HG02870 (cell line): ENCODE data around the gene SLC25A44.
"Not testable (repeated sequence)": the region's sequence is repeated elsewhere in the genome, so short reads cannot be mapped to it uniquely, and the experiment has no call there.

Experiments used
- ATAC-seq: cut with Tn5 transposase; IDR thresholded peaks from one replicate; pipeline ENCODE4 v1.9.1; 2021; ENCODE audit warnings: mild to moderate bottlenecking, moderate library complexity; ENCODE audit not compliant: unreplicated experiment

The SLC25A44 gene

DNA sequence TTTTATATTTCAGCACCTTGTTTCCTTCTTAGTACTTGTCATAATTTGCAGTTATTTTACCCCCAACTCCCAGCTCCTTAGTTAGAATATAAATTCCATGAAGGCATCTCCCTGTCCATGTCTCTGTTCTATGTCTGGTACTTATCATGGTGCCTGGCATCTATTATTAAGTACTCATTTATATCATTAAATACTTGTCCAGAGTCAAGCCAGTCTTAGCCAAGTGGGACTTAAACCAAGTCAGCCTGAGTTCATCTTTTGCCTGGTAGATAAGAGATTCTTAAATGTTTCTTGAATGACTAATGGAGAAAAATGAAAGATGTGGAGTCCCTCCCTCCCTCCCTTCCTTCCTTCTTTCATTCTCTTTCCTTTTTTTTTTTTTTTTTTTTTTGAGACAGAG, 9.4 kb downstream of the SLC25A44 start:
- ATAC-seq: no peak

DNA sequence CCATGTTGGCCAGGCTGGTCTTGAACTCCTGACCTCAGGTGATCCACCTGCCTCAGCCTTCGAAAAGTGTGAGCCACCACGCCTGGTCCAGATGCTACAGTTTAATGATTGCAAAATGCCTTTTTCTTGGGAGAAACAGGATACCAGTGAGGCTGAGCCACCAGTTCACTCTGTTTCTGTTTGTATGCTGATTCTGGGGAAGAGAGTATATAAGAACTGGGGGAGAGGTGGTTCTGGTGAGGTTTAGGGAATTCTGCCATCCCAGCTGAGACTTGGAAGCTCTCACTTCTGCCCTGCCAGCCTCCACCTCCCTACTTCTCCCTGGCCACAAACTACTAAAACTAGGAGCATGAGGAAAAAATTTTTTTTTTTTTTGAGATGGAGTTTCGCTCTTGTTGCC, 10.8 kb downstream of the SLC25A44 start:
- ATAC-seq: no peak

DNA sequence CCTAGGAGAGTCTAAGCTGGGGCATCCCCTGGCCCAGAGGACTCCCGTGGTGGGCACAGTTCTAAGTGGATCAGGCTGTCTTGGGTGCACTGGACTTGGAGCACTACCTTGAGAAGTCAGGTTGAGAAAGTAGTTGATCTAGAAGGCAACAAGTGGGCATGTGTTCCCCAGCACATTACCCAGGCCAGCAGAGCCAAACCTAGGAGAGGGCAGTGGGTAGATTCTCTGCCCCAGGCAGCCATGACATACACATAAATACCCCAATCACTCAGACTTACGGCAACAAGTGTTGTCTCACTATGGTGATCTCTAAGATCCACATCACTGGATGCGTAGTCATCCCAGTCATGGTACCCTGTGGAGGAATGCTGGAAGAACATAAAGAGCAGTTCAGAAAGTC, 17.3 kb downstream of the SLC25A44 start:
- ATAC-seq: no peak

DNA sequence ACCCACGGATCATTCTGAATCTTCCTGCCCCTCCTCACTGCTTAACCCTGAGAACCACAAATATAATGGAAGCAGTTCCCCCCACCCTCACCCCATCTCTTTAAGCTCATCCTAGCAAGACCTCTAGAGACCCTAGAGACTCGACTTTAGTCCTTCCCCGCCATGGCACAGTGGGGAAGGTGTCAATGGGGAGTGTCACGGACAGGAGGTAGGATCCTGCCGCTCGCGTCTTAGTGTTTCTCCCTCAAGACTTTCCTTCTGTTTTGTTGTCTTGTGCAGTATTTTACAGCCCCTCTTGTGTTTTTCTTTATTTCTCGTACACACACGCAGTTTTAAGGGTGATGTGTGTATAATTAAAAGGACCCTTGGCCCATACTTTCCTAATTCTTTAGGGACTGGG, 18.2 kb downstream of the SLC25A44 start:
- no peak for ATAC-seq

DNA sequence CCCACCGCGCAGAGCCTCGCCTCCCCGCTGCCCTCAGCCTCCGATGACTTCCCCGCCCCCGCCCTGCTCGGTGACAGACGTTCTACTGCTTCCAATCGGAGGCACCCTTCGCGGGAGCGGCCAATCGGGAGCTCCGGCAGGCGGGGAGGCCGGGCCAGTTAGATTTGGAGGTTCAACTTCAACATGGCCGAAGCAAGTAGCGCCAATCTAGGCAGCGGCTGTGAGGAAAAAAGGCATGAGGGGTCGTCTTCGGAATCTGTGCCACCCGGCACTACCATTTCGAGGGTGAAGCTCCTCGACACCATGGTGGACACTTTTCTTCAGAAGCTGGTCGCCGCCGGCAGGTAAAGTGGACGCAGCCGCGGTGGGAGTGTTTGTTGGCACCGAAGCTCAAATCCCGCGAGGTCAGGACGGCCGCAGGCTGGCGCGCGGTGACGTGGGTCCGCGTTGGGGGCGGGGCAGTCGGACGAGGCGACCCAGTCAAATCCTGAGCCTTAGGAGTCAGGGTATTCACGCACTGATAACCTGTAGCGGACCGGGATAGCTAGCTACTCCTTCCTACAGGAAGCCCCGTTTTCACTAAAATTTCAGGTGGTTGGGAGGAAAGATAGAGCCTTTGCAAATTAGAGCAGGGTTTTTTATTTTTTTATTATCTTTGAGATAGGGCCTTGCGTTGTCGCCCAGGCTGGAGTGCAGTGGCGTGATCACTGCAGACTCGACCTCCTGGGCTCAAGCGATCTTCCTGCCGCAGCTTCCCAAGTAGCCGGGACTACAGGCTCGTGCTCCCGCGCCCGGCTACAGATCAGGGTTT, 19.1 kb downstream of the SLC25A44 start, which contains the start of gene PMF1:
Gene PMF1, plus strand, starts transcription at position 175 of the 811 bp plus-strand sequence. Its CDS starts 9 bp downstream, at position 184.
- ATAC-seq: peak; percentile 78

DNA sequence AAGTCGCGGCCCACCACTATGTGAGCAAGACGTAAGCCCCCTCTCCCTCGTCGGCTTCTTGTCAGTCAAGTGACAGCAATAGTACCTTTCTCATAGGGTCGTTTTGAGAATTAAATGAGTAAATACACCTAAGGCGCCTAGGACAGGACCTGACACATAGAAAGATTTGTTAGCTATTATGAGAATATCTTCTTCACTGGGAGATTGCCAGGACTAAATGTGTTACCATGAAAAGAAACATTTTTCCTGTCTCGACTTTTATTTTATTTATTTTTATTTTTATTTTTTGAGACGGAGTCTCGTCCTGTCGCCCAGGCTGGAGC, 19.7 kb downstream of the SLC25A44 start:
- ATAC-seq: no peak

DNA sequence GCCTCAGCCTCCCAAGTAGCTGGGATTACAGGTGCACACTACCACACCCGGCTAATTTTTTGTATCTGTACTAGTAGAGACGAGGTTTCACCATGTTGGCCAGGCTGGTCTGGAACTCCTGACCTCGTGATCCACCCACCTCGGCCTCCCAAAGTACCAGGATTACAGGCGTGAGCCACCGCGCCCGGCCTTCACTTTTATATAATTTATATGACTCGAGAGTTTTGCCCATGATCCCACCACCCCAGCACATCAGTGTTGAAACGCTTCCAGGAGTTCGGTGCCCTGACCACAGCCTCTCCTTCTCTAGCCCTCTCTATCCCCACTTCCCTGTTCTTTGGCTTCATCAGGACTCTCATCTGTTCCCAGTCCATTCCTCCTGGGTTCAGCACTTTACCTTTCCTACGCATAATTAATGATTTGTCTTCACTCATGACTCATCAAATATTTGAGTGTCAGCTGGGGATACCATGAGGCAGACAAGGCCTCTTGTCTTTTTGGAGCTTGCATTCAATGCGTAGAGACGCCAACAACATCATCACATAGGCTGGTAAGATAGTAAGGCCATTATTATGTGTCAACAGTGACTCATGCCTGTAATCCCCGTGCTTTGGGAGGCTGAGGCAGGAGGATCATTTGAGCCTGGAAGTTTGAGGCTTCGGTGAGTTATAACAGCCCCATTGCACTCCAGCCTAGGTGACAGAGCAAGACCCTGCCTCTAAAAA, 20.3 kb downstream of the SLC25A44 start:
- no peak for ATAC-seq

DNA sequence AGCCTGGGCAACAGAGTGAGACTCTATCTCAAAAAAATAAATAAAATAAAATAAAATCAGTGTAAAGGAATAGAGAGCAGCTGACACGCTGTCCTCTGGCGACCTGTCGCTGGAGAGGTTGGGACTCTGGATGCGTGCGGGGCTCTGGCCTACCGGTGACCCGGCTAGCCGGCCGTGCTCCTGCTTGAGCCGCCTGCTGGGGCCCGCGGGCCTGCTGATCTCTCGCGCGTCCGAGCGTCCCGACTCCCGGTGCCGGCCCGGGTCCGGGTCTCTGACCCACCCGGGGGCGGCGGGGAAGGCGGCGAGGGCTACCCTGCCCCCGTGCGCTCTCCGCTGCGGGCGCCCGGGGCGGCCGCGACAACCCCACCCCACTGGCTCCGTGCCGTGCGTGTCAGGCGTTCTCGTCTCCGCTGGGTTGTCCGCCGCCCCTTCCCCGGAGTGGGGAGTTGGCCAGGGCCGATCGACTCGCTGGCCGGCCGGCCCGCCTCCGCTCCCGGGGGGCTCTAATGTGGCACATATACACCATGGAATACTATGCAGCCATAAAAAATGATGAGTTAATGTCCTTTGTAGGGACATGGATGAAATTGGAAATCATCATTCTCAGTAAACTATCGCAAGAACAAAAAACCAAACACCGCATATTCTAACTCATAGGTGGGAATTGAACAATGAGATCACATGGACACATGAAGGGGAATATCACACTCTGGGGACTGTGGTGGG, 22.6 kb downstream of the SLC25A44 start:
- ATAC-seq: not testable (repeated sequence)

DNA sequence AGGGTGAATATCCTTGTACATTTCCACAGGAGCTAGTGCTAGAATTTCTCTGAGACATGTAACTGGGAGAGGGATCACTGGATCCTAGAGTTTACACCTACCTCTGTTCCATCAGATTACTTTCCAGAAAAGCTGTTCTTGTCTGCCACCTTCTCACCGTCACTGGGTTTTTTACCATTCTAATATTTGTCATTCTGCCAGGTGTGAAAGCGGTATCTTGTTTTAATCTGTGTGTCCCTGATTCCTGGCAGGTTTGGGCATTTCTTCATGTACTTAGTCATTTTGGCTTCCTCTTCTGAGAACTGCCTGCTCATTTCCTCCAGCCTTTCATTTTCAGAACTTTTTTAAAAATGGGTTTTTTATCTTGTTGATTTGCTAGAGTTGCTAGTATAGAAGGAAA, 24.0 kb downstream of the SLC25A44 start:
- ATAC-seq: no peak

DNA sequence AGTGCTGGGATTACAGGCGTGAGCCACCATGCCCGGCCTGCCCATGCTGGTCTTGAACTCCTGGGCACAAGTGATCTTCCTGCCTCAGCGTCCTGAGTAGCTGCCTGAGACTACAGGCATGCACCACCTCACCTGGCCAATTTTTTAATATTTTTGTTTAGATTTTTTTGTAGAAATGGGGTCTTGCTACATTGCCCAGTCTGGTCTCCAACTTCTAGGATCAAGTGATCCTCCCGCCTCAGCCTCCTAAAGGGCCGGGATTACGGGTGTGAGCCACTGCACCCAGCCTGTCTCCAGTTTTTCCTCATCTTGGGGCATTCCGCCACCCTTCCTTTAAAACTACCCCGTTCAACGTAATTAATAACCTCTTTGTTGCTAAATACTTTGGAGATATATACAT, 26.3 kb downstream of the SLC25A44 start:
- ATAC-seq: no peak

DNA sequence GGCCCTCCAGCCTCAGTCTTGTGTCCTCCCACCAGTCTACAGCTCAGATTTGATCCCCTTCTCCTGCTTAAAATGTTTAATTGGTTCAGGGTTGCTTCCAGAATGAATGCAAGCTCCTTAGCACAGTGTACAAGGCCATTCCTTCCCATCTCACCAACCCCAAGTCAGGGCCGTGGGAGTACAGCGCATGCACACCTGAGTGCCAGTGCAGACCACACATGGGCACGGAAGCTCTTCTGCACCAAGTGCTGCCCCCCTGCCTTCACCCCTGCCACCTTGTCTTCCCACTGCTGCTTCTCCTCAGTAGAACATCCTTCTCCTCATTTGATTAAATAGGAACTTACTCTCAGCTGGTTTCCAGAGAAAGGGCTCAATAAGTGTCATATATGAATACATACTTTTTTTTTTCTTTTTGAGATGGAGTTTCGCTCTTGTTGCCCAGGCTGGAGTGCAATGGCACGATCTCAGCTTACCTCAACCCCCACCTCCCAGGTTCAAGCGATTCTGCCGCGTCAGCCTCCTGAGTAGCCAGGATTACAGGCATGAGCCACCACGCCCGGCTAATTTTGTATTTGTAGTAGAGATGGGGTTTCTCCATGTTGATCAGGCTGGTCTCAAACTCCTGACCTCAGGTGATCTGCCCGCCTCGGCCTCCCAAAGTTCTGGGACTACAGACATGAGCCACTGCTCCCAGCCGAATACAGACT, 28.2 kb downstream of the SLC25A44 start:
- ATAC-seq: no peak

DNA sequence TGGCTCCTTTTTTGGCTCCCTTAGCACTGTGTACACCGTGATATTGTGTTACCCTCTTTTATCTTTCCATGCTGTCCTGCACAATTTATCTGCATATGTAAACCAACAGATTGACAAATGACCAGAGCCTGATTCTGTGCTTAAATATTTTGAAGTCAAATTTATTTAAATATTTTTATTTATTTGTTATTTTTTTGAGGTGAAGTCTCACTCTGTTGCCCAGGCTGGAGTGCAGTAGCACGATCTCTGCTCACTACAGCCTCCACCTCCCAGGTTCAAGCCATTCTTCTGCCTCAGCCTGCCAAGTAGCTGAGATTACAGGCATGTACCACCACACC, 31.7 kb downstream of the SLC25A44 start:
- no peak for ATAC-seq

DNA sequence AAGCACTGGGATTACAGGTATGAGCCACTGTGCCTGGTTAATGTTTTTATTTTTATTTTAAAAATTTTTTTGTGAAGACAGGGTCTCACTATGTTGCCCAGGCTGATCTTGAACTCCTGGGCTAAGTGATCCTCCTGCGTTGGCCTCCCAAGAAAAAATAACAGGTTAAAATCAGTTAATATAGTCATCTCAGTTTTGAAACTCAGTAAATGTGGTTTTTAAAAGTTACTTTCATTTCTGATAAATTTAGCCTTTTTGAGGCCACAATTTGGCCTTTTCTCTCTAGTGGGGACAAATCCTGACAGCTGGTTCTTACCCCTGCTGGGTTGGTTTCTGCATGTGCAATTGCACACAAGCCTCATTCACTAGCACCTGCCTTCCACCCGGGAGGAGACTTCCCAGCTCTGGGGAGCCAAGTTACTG, 32.2 kb downstream of the SLC25A44 start:
- ATAC-seq: peak; percentile 76

DNA sequence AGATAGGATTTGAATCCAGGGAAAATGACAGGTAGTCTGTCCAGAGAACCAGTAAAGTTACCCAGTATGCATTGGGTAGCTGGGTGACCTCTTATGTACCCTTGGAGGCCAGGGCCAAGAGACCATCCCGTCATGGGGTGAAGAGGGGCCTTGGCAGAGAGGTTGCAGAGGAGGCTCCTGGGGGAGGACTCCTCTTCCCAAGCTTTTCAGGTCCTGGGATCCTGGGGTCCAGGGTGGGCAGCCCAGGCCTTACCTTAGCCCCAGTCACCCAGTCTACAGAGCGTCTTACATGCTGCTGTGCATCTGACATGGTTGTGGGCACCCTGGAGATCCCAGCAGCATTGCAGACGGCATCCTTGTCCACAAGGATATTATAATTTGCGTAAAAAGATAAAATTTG, 32.9 kb downstream of the SLC25A44 start:
- ATAC-seq: no peak

DNA sequence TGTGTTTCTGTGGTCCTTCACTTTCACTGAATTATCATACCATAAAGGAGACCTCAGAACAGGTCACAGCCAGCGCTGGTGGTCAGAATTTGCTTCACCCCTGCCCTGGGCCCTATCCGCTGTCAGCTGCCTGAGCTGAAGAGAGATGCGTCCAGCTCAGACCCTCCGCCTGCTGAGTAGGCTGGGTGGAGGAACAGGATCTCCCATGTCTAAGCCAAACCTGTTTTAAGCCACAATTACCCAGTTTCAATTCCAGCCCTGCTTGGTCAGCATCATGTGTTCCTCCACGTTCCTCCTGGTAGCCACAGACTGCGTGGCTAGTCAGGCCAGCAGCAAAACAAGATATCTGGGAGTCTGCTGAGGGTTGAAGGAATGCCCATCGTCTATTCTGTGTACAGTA, 34.6 kb downstream of the SLC25A44 start:
- no peak for ATAC-seq

DNA sequence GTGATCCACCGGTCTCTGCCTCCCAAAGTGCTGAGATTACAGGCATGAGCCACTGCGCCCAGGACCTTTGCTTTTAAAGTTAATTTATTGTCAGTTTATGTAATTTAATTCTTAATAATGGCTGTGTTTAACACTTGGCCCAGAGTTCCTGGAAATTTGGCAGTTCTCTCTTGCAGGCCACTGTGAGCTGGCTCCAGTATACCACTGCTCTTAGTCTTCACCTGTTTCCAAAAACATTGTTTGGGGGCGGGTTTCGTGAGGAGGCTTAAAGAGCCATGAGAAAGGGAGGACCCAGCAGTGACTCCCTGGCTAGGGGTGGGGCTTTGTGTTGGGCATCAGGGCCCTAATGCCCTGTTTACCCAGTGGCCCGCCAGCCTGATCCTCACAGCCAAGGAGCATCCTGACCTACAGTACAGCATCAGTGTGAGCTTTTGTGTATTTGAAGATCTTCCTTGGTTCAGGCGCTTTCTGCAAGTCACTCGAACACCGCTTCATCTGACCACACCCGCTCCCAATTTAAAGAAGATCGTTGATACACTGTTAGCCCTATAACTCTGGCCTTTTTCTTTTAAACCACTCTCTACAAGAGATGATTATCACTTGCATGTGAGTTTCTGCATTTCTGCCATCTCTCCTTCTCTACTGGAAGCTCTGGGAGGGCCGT, 36.0 kb downstream of the SLC25A44 start:
- no peak for ATAC-seq

DNA sequence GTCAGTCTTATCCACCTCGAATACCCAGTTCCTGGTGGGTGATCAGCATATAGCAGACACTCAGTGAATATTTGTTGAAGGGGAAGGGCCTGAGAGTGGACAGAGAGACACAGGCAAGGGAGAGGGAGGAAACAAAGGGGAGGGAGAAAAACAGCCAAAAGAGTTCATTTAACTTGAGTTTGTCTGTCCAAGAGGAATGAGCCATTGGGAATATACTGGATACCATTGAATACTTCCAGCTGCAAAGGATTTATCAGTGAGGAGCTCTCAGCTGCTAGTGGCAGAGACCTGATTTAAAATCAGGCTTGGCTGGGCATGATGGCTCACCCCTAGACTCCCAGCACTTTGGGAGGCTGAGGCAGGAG, 36.6 kb downstream of the SLC25A44 start:
- no peak for ATAC-seq

DNA sequence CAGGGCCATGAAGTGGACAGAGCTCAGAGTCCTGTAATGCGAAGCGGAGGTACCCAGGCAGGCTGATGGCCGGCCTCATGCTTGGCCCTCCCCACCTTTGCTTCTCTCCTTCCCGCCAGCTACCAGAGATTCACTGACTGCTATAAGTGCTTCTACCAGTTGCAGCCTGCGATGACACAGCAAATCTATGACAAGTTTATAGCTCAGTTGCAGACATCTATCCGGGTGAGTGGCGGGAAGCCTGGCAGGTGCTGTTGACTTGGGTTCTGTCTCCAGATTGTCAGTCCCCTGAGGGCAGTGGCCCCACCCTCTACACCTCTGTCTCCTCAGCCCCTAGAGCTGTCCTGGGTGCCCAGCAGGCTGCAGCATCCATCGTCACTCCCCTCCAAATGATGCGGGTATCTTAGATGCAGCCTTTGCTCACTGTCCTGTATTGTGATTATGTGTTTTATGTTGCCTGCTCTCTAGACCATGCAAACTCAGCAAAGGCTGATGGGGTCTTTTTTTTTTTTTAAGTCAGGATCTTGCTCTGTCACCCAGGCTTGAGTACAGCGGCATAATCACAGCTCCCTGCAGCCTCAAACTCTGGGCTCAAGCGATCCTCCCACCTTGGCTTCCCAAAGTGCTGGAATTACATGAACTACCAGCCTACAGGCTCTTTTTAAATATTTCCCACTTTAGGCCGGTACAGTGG, 38.4 kb downstream of the SLC25A44 start:
- ATAC-seq: no peak

DNA sequence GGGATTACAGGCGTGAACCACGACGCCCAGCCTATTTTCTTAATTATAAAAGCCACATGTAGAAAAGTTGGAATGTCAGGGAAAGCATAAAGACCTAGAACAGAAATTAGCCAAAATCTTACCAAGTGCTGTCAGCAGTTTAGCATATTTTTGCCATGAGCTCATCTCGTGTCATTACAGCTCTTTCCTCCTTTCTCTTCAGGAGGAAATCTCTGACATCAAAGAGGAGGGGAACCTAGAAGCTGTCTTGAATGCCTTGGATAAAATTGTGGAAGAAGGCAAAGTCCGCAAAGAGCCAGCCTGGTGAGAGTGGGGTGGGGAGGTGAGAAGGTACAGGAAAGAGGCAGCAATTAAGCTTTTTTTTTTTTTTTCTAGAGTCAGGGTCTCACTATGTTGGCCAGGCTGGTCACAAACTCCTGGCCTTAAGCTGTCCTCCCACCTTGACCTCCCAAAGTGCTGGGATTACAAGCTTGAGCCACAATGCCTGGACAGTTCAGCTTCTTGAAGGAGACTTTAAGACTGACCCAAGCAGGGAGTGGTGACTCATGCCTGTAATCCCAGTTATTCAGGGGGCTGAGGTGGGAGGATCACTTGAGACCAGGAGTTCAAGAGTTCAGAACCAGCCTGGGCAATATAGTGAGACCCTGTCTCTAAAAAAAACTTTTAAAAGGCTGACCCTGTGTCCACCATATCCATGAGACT, 39.7 kb downstream of the SLC25A44 start:
- ATAC-seq: no peak

DNA sequence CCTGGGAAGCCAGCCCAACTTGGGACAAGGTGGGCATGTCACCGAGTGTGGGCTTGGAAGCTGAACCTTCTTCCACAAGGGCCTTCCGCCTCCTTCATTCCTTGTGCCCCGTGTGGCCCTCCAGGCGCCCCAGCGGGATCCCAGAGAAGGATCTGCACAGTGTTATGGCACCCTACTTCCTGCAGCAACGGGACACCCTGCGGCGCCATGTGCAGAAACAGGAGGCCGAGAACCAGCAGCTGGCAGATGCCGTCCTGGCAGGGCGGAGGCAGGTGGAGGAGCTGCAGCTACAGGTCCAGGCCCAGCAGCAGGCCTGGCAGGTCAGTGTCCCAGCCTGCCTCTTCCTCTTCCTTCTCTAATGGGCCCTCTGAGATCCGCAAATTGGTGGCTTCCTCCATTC, 42.3 kb downstream of the SLC25A44 start:
- no peak for ATAC-seq
